Breast epithelium (tissue), 3 donors: ENCODE data around the gene TERF2IP.

ENCODE experiments used
- POLR2A ChIP-seq: fragments of 450-650 bp; IDR thresholded peaks from one replicate; pipeline ENCODE4 v1.6.1; 2016; ENCODE audit warnings: antibody characterized with exemption, mild to moderate bottlenecking, moderate library complexity
- TF ChIP-seq, protein P1 (sequence below), 3 donors: fragments of 450-650 bp; IDR thresholded peaks; one replicate each; pipeline ENCODE4 v1.5.1; 2016 to 2017; ENCODE audit warnings: antibody characterized with exemption in 3 of 3, mild to moderate bottlenecking in 3 of 3, moderate library complexity in 3 of 3

DNA sequence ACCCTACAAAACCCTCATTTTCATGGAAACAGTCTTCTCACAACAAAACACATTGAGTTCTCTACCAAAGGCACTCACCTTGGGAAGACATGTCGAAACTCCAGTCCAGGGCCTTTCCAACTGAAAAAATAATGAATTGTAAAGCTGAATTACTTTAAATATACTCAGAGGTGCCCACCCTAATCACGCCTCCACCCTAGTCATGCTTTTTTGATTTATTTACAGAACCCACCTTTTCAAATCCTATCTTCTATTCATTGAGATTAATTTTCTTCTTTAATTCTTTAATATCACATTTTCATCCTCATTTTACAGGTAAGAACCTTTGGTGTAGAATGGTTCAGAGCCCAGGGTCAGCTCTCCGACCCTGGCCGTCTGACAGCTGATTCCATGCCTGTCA is 29.3 kb downstream of the TERF2IP start, which contains the start of gene CPHXL2:
- no peak for TF ChIP-seq POLR2A
- TF ChIP-seq, protein P1, sequence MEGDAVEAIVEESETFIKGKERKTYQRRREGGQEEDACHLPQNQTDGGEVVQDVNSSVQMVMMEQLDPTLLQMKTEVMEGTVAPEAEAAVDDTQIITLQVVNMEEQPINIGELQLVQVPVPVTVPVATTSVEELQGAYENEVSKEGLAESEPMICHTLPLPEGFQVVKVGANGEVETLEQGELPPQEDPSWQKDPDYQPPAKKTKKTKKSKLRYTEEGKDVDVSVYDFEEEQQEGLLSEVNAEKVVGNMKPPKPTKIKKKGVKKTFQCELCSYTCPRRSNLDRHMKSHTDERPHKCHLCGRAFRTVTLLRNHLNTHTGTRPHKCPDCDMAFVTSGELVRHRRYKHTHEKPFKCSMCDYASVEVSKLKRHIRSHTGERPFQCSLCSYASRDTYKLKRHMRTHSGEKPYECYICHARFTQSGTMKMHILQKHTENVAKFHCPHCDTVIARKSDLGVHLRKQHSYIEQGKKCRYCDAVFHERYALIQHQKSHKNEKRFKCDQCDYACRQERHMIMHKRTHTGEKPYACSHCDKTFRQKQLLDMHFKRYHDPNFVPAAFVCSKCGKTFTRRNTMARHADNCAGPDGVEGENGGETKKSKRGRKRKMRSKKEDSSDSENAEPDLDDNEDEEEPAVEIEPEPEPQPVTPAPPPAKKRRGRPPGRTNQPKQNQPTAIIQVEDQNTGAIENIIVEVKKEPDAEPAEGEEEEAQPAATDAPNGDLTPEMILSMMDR (IDR thresholded peaks at IDR 0.05): no peak
